GM12891 (cell line): Measurements from ENCODE around the gene KIN.
A peak's percentile ranks its signal among the peaks of the same experiment; 100 is the strongest.

Experiments
- PAX5 ChIP-seq: IDR thresholded peaks from 2 replicates; pipeline ENCODE4 v1.6.1; 2011; ENCODE audit warnings: low read length, moderate library complexity, mild to moderate bottlenecking; ENCODE audit not compliant: insufficient read depth, severe bottlenecking
- POLR2A ChIP-seq: IDR thresholded peaks from 2 replicates; pipeline ENCODE4 v1.6.1; 2011; ENCODE audit warnings: low read depth, low read length, control low read depth
- POLR2AphosphoS5 ChIP-seq: IDR thresholded peaks from 2 replicates; pipeline ENCODE4 v1.6.1; 2011; ENCODE audit warnings: low read depth, low read length, control low read depth
- POU2F2 ChIP-seq: IDR thresholded peaks from 2 replicates; pipeline ENCODE4 v1.6.1; 2011; ENCODE audit warnings: low read depth, mild to moderate bottlenecking, control low read depth, low read length, moderate library complexity
- SPI1 ChIP-seq: IDR thresholded peaks from 2 replicates; pipeline ENCODE4 v1.6.1; 2011; ENCODE audit warnings: low read depth, low read length, control low read depth
- TAF1 ChIP-seq: IDR thresholded peaks from 2 replicates; pipeline ENCODE4 v1.6.1; 2011; ENCODE audit warnings: low read depth, low read length, control low read depth

DNA sequence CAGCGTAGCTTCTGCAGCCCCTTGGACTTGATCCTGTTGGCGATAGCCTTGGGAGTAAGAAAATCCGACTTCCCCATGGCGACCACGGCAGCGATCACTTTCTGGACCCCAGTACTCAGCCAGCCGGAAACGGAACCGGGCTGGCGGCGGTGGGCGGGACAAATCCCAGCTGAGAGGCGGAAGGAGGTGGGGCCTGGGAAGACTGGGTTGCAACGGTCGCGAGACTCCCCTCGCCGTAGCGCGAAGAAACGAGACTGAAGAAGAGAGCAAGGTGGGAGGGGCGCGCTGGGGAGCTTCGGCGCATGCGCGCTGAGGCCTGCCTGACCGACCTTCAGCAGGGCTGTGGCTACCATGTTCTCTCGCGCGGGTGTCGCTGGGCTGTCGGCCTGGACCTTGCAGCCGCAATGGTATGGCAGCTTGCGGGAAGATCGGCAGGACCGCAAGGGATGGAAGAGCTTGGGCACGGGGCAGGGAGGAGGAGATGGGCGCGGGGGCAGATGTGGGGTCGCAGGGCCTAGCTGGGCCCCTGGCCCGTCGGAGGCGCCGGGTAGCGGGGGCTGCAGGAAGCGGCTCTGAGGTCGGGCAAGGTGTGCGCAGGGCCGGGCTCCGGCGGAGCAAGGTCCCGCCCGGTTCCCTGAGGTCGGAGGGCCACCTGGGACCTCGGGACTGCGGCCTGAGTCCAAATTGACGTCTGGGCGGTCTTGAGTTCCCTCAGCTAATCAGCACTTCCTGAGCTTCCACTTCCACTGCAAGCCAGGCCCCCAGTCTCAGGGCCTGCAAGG is at the start of gene KIN, which contains the start of gene ATP5F1C:
- TF ChIP-seq POLR2AphosphoS5 = peak; percentile 97
- TF ChIP-seq POLR2A = peak; percentile 93
- peak; percentile 84 for TF ChIP-seq TAF1
- peak; percentile 41; the same call in 1 of the 2 replicates for TF ChIP-seq SPI1
- TF ChIP-seq POU2F2 = no peak; the same call in 1 of the 2 replicates
- TF ChIP-seq PAX5 = peak; percentile 33
